ENCODE measurements around the gene MCCD1. TPM values are rescaled to one million over a fixed set of nuclear protein-coding genes. Genes with fewer than 3 reads are reported as not detected.
A peak's percentile ranks its signal among the peaks of the same experiment; 100 is the strongest.

Gene MCCD1
- total and polyA plus RNA-seq, 2 of the 13 experiments (the other 11 are each of a cell fraction or from before 2014, with no cell fraction given): 0.15 TPM; not detected in 1

DNA sequence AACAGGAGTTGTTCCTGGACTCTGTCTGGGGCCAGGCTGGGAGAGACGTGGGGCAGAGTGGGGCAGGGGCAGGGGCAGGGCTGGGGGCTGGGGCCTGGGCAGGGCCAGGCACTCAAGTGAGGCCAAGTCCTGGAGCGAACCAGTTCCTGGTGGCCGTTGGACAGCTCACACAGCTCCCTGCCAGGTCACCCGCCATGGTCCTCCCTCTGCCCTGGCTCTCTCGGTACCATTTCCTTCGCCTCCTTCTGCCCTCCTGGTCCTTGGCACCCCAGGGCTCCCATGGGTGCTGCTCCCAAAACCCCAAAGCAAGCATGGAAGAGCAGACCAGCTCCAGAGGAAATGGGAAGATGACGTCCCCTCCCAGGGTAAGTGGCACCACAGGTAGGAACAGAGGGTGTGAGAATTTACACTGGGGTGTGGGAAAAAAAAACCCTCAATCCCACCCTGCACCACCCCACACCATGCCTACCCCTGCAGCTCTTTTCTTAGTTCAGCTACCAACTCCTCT lies at the start of gene MCCD1 (continued):
- TF ChIP-seq AKAP8 (CRISPR knock-in tag; IDR thresholded peaks at IDR 0.05) (peak; percentile 88; the same call in 1 of the 2 replicates), XBP1 (CRISPR knock-in tag; IDR thresholded peaks at IDR 0.05) (no peak), ZC3H13 (CRISPR knock-in tag; IDR thresholded peaks at IDR 0.05) (peak; percentile 68; the same call in 1 of the 2 replicates), NAIF1 (CRISPR knock-in tag; IDR thresholded peaks at IDR 0.05; ENCODE audit: borderline replicate concordance) (no peak), HIVEP1 (CRISPR knock-in tag; IDR thresholded peaks at IDR 0.05) (0 out of 2 replicates have a peak, but pooled peaks have one; percentile 15), ARNT2 (CRISPR knock-in tag; IDR thresholded peaks at IDR 0.05; ENCODE audit: low read depth) (no peak), NR2F6 (IDR thresholded peaks at IDR 0.05) (no peak), NR2F6 (CRISPR knock-in tag; IDR thresholded peaks at IDR 0.05) (no peak), NFE2L2 (IDR thresholded peaks at IDR 0.05; ENCODE audit: low read length) (no peak), ZMYM4 (CRISPR knock-in tag; IDR thresholded peaks at IDR 0.05) (no peak), ZNF431 (CRISPR knock-in tag; IDR thresholded peaks at IDR 0.05; ENCODE audit: borderline replicate concordance, low read depth) (no peak), MED1 (CRISPR knock-in tag; IDR thresholded peaks at IDR 0.05) (peak; percentile 12; the same call in 1 of the 2 replicates), NRL (CRISPR knock-in tag; IDR thresholded peaks at IDR 0.05; ENCODE audit: borderline replicate concordance) (no peak), ZNF562 (CRISPR knock-in tag; IDR thresholded peaks at IDR 0.05; ENCODE audit: borderline replicate concordance) (no peak), HDAC2 (CRISPR knock-in tag; IDR thresholded peaks at IDR 0.05) (no peak), NBN (conservative IDR thresholded peaks at IDR 0.05) (no peak), ZNF737 (CRISPR knock-in tag; IDR thresholded peaks at IDR 0.05; ENCODE audit: borderline replicate concordance) (no peak), CHCHD3 (CRISPR knock-in tag; IDR thresholded peaks at IDR 0.05) (no peak), ZC3H4 (CRISPR knock-in tag; IDR thresholded peaks at IDR 0.05; ENCODE audit: borderline replicate concordance) (0 out of 2 replicates have a peak, but pooled peaks have one; percentile 39), HMG20B (CRISPR knock-in tag; conservative IDR thresholded peaks at IDR 0.05) (0 out of 2 replicates have a peak, but pooled peaks have one; percentile 18), ZNF44 (CRISPR knock-in tag; IDR thresholded peaks at IDR 0.05) (no peak), HNRNPLL (IDR thresholded peaks at IDR 0.05; ENCODE audit: low read depth, low read length, poor library complexity, severe bottlenecking) (no peak), ZNF615 (CRISPR knock-in tag; IDR thresholded peaks at IDR 0.05; ENCODE audit: borderline replicate concordance) (no peak)
- TF ChIP-seq, protein P1, sequence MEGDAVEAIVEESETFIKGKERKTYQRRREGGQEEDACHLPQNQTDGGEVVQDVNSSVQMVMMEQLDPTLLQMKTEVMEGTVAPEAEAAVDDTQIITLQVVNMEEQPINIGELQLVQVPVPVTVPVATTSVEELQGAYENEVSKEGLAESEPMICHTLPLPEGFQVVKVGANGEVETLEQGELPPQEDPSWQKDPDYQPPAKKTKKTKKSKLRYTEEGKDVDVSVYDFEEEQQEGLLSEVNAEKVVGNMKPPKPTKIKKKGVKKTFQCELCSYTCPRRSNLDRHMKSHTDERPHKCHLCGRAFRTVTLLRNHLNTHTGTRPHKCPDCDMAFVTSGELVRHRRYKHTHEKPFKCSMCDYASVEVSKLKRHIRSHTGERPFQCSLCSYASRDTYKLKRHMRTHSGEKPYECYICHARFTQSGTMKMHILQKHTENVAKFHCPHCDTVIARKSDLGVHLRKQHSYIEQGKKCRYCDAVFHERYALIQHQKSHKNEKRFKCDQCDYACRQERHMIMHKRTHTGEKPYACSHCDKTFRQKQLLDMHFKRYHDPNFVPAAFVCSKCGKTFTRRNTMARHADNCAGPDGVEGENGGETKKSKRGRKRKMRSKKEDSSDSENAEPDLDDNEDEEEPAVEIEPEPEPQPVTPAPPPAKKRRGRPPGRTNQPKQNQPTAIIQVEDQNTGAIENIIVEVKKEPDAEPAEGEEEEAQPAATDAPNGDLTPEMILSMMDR (CRISPR knock-in tag; IDR thresholded peaks at IDR 0.05): no peak
- TF ChIP-seq, protein P2, sequence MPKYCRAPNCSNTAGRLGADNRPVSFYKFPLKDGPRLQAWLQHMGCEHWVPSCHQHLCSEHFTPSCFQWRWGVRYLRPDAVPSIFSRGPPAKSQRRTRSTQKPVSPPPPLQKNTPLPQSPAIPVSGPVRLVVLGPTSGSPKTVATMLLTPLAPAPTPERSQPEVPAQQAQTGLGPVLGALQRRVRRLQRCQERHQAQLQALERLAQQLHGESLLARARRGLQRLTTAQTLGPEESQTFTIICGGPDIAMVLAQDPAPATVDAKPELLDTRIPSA (CRISPR knock-in tag; IDR thresholded peaks at IDR 0.05; ENCODE audit: borderline replicate concordance): no peak
- TF ChIP-seq, protein P3, sequence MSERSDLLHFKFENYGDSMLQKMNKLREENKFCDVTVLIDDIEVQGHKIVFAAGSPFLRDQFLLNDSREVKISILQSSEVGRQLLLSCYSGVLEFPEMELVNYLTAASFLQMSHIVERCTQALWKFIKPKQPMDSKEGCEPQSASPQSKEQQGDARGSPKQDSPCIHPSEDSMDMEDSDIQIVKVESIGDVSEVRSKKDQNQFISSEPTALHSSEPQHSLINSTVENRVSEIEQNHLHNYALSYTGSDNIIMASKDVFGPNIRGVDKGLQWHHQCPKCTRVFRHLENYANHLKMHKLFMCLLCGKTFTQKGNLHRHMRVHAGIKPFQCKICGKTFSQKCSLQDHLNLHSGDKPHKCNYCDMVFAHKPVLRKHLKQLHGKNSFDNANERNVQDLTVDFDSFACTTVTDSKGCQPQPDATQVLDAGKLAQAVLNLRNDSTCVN (CRISPR knock-in tag; IDR thresholded peaks at IDR 0.05; ENCODE audit: borderline replicate concordance): no peak
- TF ChIP-seq, protein P4, sequence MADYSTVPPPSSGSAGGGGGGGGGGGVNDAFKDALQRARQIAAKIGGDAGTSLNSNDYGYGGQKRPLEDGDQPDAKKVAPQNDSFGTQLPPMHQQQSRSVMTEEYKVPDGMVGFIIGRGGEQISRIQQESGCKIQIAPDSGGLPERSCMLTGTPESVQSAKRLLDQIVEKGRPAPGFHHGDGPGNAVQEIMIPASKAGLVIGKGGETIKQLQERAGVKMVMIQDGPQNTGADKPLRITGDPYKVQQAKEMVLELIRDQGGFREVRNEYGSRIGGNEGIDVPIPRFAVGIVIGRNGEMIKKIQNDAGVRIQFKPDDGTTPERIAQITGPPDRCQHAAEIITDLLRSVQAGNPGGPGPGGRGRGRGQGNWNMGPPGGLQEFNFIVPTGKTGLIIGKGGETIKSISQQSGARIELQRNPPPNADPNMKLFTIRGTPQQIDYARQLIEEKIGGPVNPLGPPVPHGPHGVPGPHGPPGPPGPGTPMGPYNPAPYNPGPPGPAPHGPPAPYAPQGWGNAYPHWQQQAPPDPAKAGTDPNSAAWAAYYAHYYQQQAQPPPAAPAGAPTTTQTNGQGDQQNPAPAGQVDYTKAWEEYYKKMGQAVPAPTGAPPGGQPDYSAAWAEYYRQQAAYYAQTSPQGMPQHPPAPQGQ (CRISPR knock-in tag; IDR thresholded peaks at IDR 0.05; ENCODE audit: borderline replicate concordance): no peak

Data from HepG2 (cell line).